M059J (cell line): ENCODE measurements around the gene SPACA4. TPM values are rescaled to one million over a fixed set of nuclear protein-coding genes. Genes with fewer than 3 reads are reported as not detected.
A peak's percentile ranks its signal among the peaks of the same experiment; 100 is the strongest.

ENCODE experiments used
- DNase-seq: peaks from one replicate; pipeline ENCODE4 v3.0.0-alpha.2; 2012; ENCODE audit warnings: low read depth
- total RNA-seq: library from RNA; depleted of rRNA; stranded (reverse); fragments of >200 nt; shearing (Covaris generic); gene quantifications from 2 replicates; pipeline ENCODE4 v1.2.3, GENCODE V29; 2014; rRNA removed

The SPACA4 gene
- total RNA-seq, 1 experiment from 2014 or later: not detected

GRCh38 chr19:48646722-48647216 lies 40.2 kb downstream of the SPACA4 start:
- DNase-seq: no peak

GRCh38 chr19:48648134-48648533 lies 41.6 kb downstream of the SPACA4 start:
- no peak for DNase-seq

GRCh38 chr19:48650974-48651682 lies 44.6 kb downstream of the SPACA4 start:
- DNase-seq: no peak

GRCh38 chr19:48651683-48652048 lies 45.1 kb downstream of the SPACA4 start:
- no peak for DNase-seq

GRCh38 chr19:48654299-48655059 lies 47.9 kb downstream of the SPACA4 start:
- DNase-seq: no peak

GRCh38 chr19:48656840-48657474 lies 50.4 kb downstream of the SPACA4 start:
- DNase-seq: peak; percentile 89

Other genes starting within 250 kb of the SPACA4 start
- 2.3 and 3.3 TPM in 2 replicates for gene TMEM143, start 242.8 kb upstream of the SPACA4 start, total RNA-seq
- 0.42 TPM in 1 of 2 replicates, not detected in the other for gene SYNGR4, start 242.4 kb upstream of the SPACA4 start, total RNA-seq
- 236 and 247 TPM in 2 replicates for gene KDELR1, start 215.2 kb upstream of the SPACA4 start, total RNA-seq
- 0.42 and 1.2 TPM in 2 replicates for gene GRIN2D, start 213.1 kb upstream of the SPACA4 start, total RNA-seq
- 41.3 and 49.9 TPM in 2 replicates for gene GRWD1, start 160.8 kb upstream of the SPACA4 start, total RNA-seq
- gene KCNJ14, start 151.2 kb upstream of the SPACA4 start, total RNA-seq: 0.02 and 0.47 TPM in 2 replicates
- 33.5 and 63.4 TPM in 2 replicates for gene CYTH2, start 137.4 kb upstream of the SPACA4 start, total RNA-seq
- gene LMTK3, start 94.9 kb upstream of the SPACA4 start, total RNA-seq: 0.17 TPM in 1 of 2 replicates, not detected in the other
- gene SULT2B1, start 54.6 kb upstream of the SPACA4 start, total RNA-seq: not detected in 2 replicates
- 0.89 TPM in 1 of 2 replicates, not detected in the other for gene FAM83E, start 8.3 kb downstream of the SPACA4 start, total RNA-seq
- gene RPL18, start 12.4 kb downstream of the SPACA4 start, total RNA-seq: 1,286 and 1,602 TPM in 2 replicates
- 2.9 and 5.4 TPM in 2 replicates for gene SPHK2, start 12.8 kb downstream of the SPACA4 start, total RNA-seq
- gene DBP, start 30.6 kb downstream of the SPACA4 start, total RNA-seq: 18.5 and 20.1 TPM in 2 replicates
- gene CA11, start 39.4 kb downstream of the SPACA4 start, total RNA-seq: 1.9 and 5.1 TPM in 2 replicates
- 0.05 and 0.79 TPM in 2 replicates for gene NTN5, start 66.3 kb downstream of the SPACA4 start, total RNA-seq
- not detected in 2 replicates for gene FUT2, start 89.2 kb downstream of the SPACA4 start, total RNA-seq
- 0.81 and 1.0 TPM in 2 replicates for gene MAMSTR, start 113.0 kb downstream of the SPACA4 start, total RNA-seq
- gene RASIP1, start 133.9 kb downstream of the SPACA4 start, total RNA-seq: 0.20 TPM in 1 of 2 replicates, not detected in the other
- gene IZUMO1, start 140.2 kb downstream of the SPACA4 start, total RNA-seq: not detected in 2 replicates
- gene FUT1, start 145.9 kb downstream of the SPACA4 start, total RNA-seq: 0.15 and 0.79 TPM in 2 replicates
- 0.37 TPM in 1 of 2 replicates, not detected in the other for gene FGF21, start 148.8 kb downstream of the SPACA4 start, total RNA-seq
- gene BCAT2, start 204.3 kb downstream of the SPACA4 start, total RNA-seq: 41.0 and 54.0 TPM in 2 replicates
- gene HSD17B14, start 229.7 kb downstream of the SPACA4 start, total RNA-seq: 20.9 and 22.7 TPM in 2 replicates